Stimulated activated CD4-positive, alpha-beta T cell treated with anti-CD3 and anti-CD28 coated beads, Interleukin-1b, Interleukin-23, amount 100 ng/mL, for 24 hours (primary cell): ENCODE results near the gene CPTP.

Experiments
- DNase-seq, 4 experiments: peaks; one replicate each; pipeline ENCODE4 v3.0.0-alpha.2; 2020; ENCODE audit warnings: low read depth in 4 of 4, low spot score in 1 of 4

The CPTP gene

GRCh38 chr1:1332774-1333480, 8.3 kb downstream of the CPTP start:
- DNase-seq, result no peak

GRCh38 chr1:1333551-1334241, 9.1 kb downstream of the CPTP start:
- DNase-seq, result no peak

- no peak for DNase-seq
Measured at GRCh38 chr1:1334835-1335234, 10.2 kb downstream of the CPTP start.

GRCh38 chr1:1335283-1335682, 10.7 kb downstream of the CPTP start:
- DNase-seq, result no peak

- DNase-seq, result no peak
Measured at GRCh38 chr1:1335792-1336248, 11.2 kb downstream of the CPTP start.

- no peak for DNase-seq
Measured at GRCh38 chr1:1336446-1336845, 11.8 kb downstream of the CPTP start.

GRCh38 chr1:1336931-1337792, 12.6 kb downstream of the CPTP start:
- no peak for DNase-seq

GRCh38 chr1:1337793-1338147, 13.2 kb downstream of the CPTP start:
- DNase-seq, result peak in 2 of 4 experiments; percentile 33 to 47

GRCh38 chr1:1338278-1338677, 13.7 kb downstream of the CPTP start:
- no peak for DNase-seq

GRCh38 chr1:1340185-1340584, 15.6 kb downstream of the CPTP start:
- DNase-seq, result no peak

- DNase-seq, result no peak
Measured at GRCh38 chr1:1340791-1341548, 16.4 kb downstream of the CPTP start.

- DNase-seq, result no peak
Measured at GRCh38 chr1:1341549-1342021, 17.0 kb downstream of the CPTP start.

- no peak for DNase-seq
Measured at GRCh38 chr1:1342061-1342562, 17.5 kb downstream of the CPTP start.

GRCh38 chr1:1342584-1343115, 18.0 kb downstream of the CPTP start:
- DNase-seq, result no peak

- DNase-seq, result no peak
Measured at GRCh38 chr1:1343811-1344421, 19.3 kb downstream of the CPTP start.

- DNase-seq, result peak in 2 of 4 experiments; percentile 40 to 62
Measured at GRCh38 chr1:1344655-1345361, 20.2 kb downstream of the CPTP start.

- no peak for DNase-seq
Measured at GRCh38 chr1:1345384-1345783, 20.8 kb downstream of the CPTP start.

GRCh38 chr1:1345860-1346500, 21.4 kb downstream of the CPTP start:
- no peak for DNase-seq

GRCh38 chr1:1346501-1346890, 21.9 kb downstream of the CPTP start:
- DNase-seq, result no peak
